Anterior cingulate cortex (tissue), 58 donors: ENCODE measurements around the gene PEX10.

Experiments used
- DNase-seq, 58 donors: peaks; one replicate each; lab custom pipeline; 2025; lab: John Stamatoyannopoulos, UW

Gene PEX10

GRCh38 chr1:2427976-2428375 lies 15.6 kb upstream of the PEX10 start:
- DNase-seq: no peak

- DNase-seq: no peak
These were observed 14.7 kb upstream of the PEX10 start for GRCh38 chr1:2427051-2427450.

GRCh38 chr1:2426540-2426939 lies 14.2 kb upstream of the PEX10 start:
- DNase-seq: no peak

DNA sequence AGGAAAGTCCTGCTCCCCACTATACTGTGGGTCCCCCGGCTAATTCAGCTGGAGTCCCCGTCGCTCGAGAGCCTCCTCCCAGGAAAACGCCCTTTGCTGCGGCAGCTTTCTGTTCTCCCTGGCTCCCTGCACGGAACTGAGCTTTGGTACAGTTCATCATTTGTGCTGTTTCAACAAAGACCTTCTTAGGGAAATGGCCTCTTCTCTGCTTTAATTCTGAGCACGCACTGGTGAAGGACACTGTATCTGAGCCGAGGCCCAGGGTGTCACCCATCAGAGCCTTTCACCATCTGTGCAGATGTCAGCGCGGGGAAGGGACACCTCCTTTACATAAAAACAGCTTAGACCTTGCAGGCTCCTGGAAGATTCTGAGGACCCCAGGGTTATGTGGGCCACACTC lies 13.5 kb upstream of the PEX10 start:
- peak in 15 of 58 donors; percentile 2 to 67 (median 34) for DNase-seq

- no peak for DNase-seq
These were observed 10.2 kb upstream of the PEX10 start for GRCh38 chr1:2422523-2422922.

- DNase-seq: no peak
These were observed 7.1 kb upstream of the PEX10 start for GRCh38 chr1:2419416-2419815.

GRCh38 chr1:2418791-2419320 lies 6.5 kb upstream of the PEX10 start:
- DNase-seq: no peak

DNA sequence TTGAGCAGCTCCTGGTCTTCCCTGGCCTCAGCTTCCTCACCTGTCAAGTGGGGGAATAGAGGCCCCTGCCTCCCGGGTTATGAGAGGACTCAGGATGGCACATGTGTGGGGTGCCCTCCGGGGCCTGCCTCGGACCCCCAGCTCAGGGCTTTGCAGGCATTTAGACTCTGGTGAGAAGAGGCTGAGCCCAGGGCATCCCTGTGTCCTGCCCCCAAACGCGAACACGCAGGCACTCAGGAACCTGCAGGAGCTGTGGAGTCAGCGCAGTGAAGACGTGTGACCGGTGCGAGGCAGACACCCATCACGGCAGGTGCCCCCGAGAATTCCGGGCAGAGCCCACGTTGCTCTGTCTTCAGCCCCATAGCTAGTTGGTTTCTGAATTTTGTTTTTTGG lies 5.5 kb upstream of the PEX10 start:
- no peak for DNase-seq

- DNase-seq: no peak
These were observed 4.9 kb upstream of the PEX10 start for GRCh38 chr1:2417083-2417832.

GRCh38 chr1:2416403-2416802 lies 4.0 kb upstream of the PEX10 start:
- no peak for DNase-seq

GRCh38 chr1:2415801-2416208 lies 3.4 kb upstream of the PEX10 start:
- no peak for DNase-seq

GRCh38 chr1:2415337-2415736 lies 3.0 kb upstream of the PEX10 start:
- DNase-seq: no peak

- peak in 57 of 58 donors; percentile 24 to 85 (median 57) for DNase-seq
These were observed 2.1 kb upstream of the PEX10 start for GRCh38 chr1:2414297-2414958.

GRCh38 chr1:2413495-2414296 lies 1.3 kb upstream of the PEX10 start:
- DNase-seq: no peak

DNA sequence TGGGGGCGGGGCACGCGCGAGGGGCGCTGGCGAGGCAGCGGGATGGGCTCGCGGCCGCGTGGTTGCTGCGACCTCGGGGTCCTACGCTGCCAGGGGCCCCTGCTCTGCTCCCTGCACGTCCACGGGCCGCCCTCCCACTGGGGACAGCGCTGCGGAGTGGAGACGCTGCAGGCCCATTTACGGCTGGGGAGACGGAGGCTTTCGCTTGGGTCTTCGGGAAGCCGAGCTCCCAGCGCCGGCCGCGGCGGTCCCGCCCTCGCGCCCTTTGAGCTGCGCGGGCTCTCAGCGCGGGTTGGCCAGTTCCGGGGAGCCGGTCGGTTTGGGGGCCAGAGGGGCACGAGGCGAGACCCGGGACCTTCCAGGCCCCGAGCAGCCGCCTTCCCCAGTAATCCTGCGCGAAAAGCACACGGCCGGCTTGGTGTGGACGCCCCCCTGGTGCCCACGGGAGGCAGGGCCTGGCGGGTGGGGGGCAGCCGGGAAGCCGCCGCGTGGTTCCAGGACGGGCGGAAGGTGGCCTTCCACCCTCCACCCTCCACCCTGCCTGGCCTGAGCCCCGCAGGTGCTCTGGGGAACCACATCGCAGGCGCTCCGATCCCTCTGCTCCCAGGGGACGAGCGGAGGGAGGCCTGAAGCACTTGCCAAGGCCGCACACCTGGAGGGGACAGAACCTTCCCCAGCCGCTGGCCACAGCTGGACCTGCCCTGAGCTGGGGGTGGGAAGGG lies 570 bp upstream of the PEX10 start:
- DNase-seq: no peak

- DNase-seq: peak in 3 of 58 donors; percentile 32 to 63 (median 58)
These were observed 466 bp downstream of the PEX10 start for GRCh38 chr1:2411801-2412394.

GRCh38 chr1:2409745-2410144 lies 2.6 kb downstream of the PEX10 start:
- DNase-seq: no peak

- DNase-seq: no peak
These were observed 3.5 kb downstream of the PEX10 start for GRCh38 chr1:2408859-2409276.

- no peak for DNase-seq
These were observed 3.9 kb downstream of the PEX10 start for GRCh38 chr1:2408456-2408855.

DNA sequence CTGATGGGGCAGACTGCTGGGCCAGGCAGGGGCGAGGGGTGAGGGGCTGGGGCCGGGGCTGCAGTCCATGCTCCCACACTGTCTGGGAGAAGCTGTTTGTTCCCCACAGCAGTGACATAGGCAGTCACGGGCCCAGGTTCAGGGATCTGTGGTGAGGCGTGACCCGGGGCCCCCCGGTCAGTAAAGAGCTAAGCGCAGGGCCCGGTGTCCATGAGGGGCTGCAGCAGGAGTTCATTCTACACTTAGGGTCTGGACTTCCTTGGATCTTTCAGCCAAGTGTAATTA lies 4.4 kb downstream of the PEX10 start:
- DNase-seq: no peak
